Astrocyte (in vitro differentiated cells and primary cell): Measurements from ENCODE around the gene TFAP2A.

Experiments used
- EZH2 ChIP-seq: IDR thresholded peaks from 2 replicates; pipeline ENCODE4 v1.6.1; 2012; ENCODE audit warnings: mild to moderate bottlenecking, low read length, inconsistent platforms; ENCODE audit not compliant: insufficient read depth
- TF ChIP-seq, protein P1 (sequence below): IDR thresholded peaks from 2 replicates; pipeline ENCODE4 v1.5.1; 2011; ENCODE audit warnings: low read depth, mild to moderate bottlenecking, inconsistent platforms, low read length, moderate library complexity; ENCODE audit not compliant: insufficient read depth

- TF ChIP-seq, protein P1, sequence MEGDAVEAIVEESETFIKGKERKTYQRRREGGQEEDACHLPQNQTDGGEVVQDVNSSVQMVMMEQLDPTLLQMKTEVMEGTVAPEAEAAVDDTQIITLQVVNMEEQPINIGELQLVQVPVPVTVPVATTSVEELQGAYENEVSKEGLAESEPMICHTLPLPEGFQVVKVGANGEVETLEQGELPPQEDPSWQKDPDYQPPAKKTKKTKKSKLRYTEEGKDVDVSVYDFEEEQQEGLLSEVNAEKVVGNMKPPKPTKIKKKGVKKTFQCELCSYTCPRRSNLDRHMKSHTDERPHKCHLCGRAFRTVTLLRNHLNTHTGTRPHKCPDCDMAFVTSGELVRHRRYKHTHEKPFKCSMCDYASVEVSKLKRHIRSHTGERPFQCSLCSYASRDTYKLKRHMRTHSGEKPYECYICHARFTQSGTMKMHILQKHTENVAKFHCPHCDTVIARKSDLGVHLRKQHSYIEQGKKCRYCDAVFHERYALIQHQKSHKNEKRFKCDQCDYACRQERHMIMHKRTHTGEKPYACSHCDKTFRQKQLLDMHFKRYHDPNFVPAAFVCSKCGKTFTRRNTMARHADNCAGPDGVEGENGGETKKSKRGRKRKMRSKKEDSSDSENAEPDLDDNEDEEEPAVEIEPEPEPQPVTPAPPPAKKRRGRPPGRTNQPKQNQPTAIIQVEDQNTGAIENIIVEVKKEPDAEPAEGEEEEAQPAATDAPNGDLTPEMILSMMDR, result no peak
- no peak for TF ChIP-seq EZH2
Observed at GRCh38 chr6:10400330-10400729, 14.5 kb downstream of the TFAP2A start.
